ENCODE data around the gene KIAA1755.

Gene KIAA1755

DNA sequence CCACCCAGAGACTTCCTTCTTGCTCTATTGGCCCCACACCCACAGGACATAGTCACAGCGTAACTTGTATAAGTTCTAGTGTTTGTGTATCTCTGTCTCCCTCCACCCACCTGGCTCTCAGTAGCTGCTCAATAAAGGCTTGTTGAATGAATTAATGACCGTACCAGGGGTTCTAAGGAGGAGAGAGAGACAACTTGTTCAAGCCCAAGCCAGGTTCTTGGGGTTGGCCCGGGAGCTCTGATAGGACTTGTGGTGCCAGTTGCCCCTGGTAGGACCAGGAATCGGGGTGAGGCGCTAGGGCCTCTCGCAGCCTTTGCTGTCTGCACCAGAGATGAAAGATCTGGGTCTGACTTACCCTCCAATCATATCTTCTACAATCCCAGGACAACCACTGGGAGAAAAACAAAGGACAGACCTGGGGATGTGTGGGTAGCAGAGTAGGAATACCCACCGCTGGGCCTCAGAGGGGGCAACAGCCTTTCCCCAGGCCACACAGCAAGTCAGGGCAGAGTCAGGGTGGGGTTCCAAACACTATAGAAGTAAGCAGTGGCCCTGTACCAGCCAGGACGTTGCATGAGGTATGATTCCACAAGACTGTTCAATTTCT, 90.2 kb downstream of the KIAA1755 start:
- no peak for DNase-seq (ENCODE audit: low spot score)
- TF ChIP-seq, protein P1, sequence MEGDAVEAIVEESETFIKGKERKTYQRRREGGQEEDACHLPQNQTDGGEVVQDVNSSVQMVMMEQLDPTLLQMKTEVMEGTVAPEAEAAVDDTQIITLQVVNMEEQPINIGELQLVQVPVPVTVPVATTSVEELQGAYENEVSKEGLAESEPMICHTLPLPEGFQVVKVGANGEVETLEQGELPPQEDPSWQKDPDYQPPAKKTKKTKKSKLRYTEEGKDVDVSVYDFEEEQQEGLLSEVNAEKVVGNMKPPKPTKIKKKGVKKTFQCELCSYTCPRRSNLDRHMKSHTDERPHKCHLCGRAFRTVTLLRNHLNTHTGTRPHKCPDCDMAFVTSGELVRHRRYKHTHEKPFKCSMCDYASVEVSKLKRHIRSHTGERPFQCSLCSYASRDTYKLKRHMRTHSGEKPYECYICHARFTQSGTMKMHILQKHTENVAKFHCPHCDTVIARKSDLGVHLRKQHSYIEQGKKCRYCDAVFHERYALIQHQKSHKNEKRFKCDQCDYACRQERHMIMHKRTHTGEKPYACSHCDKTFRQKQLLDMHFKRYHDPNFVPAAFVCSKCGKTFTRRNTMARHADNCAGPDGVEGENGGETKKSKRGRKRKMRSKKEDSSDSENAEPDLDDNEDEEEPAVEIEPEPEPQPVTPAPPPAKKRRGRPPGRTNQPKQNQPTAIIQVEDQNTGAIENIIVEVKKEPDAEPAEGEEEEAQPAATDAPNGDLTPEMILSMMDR (IDR thresholded peaks at IDR 0.05; ENCODE audit: extremely low read depth, missing control alignments), result no peak

DNA sequence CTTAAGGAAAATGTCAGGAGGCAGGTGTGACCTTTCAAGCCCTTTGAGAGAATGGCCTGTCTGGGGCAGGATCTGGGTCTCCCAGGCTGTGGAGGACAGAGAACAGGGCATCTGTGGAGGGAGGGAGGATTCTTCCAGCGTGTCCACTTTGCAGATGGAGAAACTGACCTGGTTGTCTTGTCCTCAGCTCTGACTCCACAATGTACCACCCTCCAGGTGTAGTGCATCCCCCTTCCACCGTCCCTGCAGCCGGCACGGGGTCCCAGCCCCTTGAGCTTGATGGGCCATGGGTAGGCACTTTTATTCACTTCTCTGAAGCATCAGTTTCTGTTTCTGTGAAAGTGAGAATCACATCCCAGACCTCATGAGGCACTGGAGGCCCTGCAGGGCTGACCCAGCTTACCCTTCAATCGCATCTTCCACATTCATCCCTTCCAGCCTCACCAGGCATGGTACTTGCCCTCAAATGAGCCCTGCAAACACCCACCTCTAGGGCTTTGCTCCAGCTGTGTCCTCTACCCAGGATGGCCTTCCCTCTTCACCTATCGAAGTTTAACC, 90.8 kb downstream of the KIAA1755 start:
- TF ChIP-seq, protein P1 (IDR thresholded peaks at IDR 0.05; ENCODE audit: extremely low read depth, missing control alignments), result no peak
- no peak for DNase-seq (ENCODE audit: low spot score)

DNA sequence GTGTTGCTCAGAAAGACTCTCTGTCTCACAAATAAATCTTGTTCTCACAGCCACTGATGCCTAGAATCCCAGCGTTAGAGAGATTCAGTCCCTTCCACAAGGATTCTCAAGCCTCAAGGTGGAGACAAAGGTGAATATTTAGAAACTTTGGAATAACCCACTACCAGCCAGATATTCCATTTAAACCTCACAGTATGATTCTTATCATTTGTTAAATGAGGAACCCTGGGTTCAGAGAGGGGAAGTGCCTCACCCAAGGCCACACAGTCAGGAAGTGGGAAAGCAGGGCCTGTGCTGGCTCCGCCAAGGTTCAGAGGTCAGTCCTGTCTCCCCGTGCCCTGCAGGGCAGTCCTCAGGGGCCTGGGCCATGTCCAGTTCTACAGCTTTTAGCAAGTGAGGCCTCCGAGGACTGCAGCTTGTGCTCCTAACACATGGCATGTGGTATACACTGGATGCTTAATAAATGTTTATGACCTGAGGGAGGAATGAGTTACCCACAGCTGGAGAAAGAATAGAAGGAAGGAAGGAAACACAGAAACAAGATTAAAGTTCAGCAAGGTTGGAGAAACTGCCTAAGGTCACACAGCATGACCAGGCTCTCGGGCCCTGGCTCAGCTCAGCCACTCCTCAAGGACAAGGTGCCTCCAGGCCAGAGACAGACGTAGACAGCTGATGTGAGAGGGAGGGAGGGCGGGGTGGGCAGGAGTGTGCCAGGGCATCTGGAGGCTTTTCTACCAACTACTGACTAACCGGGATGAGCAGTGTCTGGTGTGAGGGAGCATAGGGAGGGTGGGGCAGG, 91.5 kb downstream of the KIAA1755 start:
- no peak for DNase-seq (ENCODE audit: low spot score)
- TF ChIP-seq, protein P1 (IDR thresholded peaks at IDR 0.05; ENCODE audit: extremely low read depth, missing control alignments), result no peak

DNA sequence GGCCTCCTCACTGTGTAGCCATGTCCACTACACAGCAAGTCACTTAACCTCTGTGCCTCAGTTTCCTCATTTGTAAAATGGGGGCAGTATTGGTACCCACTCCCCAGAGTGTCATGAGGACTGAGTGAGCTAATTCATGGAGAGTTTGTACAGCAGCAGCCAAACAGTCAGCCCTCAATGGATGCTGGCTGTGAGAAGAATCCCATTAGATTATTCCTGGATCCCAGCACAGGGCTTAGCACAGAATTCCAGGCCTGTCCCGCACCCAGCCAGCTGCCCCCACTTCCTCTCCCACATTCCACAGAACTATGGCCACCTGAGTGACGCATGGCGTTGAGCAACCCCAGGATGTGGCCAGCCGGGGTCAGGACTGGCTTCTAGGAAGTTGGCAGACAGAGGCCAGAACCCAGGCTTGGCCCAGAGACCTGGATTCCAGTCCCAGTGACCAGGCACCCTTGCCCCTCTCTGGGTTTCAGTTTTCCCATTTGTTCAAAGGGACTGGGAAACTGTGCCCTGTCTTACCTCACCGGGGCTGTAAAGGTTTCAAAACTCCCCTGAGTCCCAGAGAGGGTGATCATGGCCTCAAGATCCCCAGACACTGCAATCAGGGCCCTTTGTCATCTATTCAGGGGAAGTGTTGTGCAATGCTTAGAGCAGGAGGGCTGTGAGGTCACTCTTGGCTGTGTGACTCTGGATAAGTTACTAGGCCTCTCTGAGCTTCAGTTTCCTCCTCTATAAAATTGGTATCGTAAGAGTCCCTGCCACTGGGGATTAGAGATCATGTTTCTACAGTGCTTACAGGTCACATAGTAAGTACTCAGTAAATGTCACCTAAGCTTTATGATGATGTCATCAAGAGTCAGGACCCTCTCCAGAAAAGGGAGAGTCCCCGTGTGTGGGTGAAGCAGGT, 92.4 kb downstream of the KIAA1755 start:
- DNase-seq (ENCODE audit: low spot score), result no peak

DNA sequence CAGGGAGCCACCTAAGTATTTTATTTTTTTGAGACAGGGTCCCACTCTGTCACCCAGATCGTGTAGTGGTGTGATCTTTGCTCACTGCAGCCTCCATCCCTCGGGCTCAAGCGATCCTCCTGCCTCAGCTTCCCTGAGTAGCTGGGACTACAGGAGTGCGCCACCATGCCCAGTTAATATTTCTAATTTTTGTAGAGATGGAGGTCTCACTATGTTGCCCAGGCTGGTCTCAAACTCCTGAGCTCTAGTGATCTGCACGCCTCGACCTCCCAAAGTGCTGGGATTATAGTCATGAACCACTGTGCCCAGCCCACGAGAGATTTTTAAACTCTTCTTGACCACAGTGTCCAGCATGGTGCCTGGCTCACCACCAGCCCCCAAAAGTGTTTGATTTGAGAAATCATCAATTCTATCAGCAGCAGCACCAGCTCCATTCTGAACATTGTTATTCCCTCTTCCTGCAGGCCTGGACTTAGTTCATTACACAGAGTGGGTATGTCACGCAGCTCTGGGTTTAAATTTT, 93.1 kb downstream of the KIAA1755 start:
- TF ChIP-seq, protein P1 (IDR thresholded peaks at IDR 0.05; ENCODE audit: extremely low read depth, missing control alignments), result no peak
- no peak for DNase-seq (ENCODE audit: low spot score)

More for the DNA sequence above, 92.4 kb downstream of the KIAA1755 start:
- TF ChIP-seq, protein P1 (IDR thresholded peaks at IDR 0.05; ENCODE audit: extremely low read depth, missing control alignments), result no peak

DNA sequence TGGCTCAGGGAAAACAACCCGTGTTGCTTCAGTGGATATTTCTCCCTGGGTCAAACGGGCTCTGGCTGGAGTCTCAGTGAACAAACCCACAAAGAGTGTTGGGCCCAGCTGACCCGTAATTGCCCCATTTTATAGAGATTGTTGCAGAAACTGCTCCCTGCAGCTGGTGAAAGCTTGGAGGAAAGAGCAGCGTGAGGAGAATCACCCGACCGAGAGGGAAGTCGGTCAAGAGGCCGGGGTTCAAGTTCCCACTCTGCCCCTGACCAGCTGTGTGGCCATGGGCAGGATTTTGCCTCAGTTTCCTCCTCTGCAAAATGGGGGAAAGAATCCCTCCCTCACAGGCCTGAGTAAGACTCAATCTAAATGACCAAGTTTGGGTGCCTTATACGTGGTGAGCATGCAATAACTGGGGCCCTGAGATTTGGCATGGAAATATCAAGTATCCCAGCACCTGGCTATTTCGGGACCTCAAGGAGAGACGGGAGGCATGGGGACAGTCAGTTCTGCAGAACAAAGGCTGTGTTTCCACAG, 93.8 kb downstream of the KIAA1755 start:
- no peak for DNase-seq (ENCODE audit: low spot score)
- TF ChIP-seq, protein P1 (IDR thresholded peaks at IDR 0.05; ENCODE audit: extremely low read depth, missing control alignments), result no peak
